NOMO-1 (cell line): Measurements from ENCODE around the gene LRIT2.

ENCODE experiments used
- DNase-seq, 2 experiments: peaks; one replicate each; lab custom pipeline; 2025; ENCODE audit not compliant: unreplicated experiment in 2 of 2; lab: John Stamatoyannopoulos, UW

Gene LRIT2

GRCh38 chr10:84244651-84245270 is 19.4 kb upstream of the LRIT2 start, which contains the start of gene RGR:
Gene RGR (plus strand): TSS chr10:84245053. CDS start chr10:84245091, 38 bp downstream.
- DNase-seq = no peak

GRCh38 chr10:84243759-84244158 is 18.4 kb upstream of the LRIT2 start:
- DNase-seq = no peak

GRCh38 chr10:84241185-84241790 is 15.9 kb upstream of the LRIT2 start, which contains the start of gene LRIT1:
Gene LRIT1 (minus strand): TSS chr10:84241546. CDS start chr10:84241439, 107 bp downstream.
- DNase-seq = no peak

- DNase-seq = no peak
Observed at GRCh38 chr10:84238909-84239308, 13.6 kb upstream of the LRIT2 start.

- DNase-seq = no peak
Observed at GRCh38 chr10:84237199-84238051, 12.1 kb upstream of the LRIT2 start.

GRCh38 chr10:84236807-84237198 is 11.5 kb upstream of the LRIT2 start:
- no peak for DNase-seq

GRCh38 chr10:84235096-84235495 is 9.8 kb upstream of the LRIT2 start:
- no peak for DNase-seq

- no peak for DNase-seq
Observed at GRCh38 chr10:84234479-84234878, 9.1 kb upstream of the LRIT2 start.

- no peak for DNase-seq
Observed at GRCh38 chr10:84233940-84234339, 8.6 kb upstream of the LRIT2 start.

GRCh38 chr10:84232376-84232775 is 7.0 kb upstream of the LRIT2 start:
- no peak for DNase-seq

- no peak for DNase-seq
Observed at GRCh38 chr10:84230359-84230758, 5.0 kb upstream of the LRIT2 start.

- no peak for DNase-seq
Observed at GRCh38 chr10:84227810-84228209, 2.5 kb upstream of the LRIT2 start.

GRCh38 chr10:84226616-84227015 is 1.3 kb upstream of the LRIT2 start:
- no peak for DNase-seq

GRCh38 chr10:84224411-84225028 is 824 bp downstream of the LRIT2 start:
- no peak for DNase-seq

GRCh38 chr10:84221916-84222315 is 3.4 kb downstream of the LRIT2 start:
- DNase-seq = no peak

GRCh38 chr10:84217746-84218145 is 7.6 kb downstream of the LRIT2 start:
- no peak for DNase-seq

GRCh38 chr10:84216834-84217233 is 8.5 kb downstream of the LRIT2 start:
- no peak for DNase-seq

GRCh38 chr10:84214612-84215235 is 10.6 kb downstream of the LRIT2 start:
- peak in 1 of 2 experiments; percentile 10 for DNase-seq

- no peak for DNase-seq
Observed at GRCh38 chr10:84214046-84214572, 11.2 kb downstream of the LRIT2 start.

- no peak for DNase-seq
Observed at GRCh38 chr10:84213076-84213475, 12.3 kb downstream of the LRIT2 start.
